Measurements from ENCODE around the gene IRS4. TPM values are rescaled to one million over a fixed set of nuclear protein-coding genes. Genes with fewer than 3 reads are reported as not detected.

IRS4 gene
- under 1 TPM in 1 of 3 donors, not detected in 2; 0.02 TPM for polyA plus RNA-seq

DNA sequence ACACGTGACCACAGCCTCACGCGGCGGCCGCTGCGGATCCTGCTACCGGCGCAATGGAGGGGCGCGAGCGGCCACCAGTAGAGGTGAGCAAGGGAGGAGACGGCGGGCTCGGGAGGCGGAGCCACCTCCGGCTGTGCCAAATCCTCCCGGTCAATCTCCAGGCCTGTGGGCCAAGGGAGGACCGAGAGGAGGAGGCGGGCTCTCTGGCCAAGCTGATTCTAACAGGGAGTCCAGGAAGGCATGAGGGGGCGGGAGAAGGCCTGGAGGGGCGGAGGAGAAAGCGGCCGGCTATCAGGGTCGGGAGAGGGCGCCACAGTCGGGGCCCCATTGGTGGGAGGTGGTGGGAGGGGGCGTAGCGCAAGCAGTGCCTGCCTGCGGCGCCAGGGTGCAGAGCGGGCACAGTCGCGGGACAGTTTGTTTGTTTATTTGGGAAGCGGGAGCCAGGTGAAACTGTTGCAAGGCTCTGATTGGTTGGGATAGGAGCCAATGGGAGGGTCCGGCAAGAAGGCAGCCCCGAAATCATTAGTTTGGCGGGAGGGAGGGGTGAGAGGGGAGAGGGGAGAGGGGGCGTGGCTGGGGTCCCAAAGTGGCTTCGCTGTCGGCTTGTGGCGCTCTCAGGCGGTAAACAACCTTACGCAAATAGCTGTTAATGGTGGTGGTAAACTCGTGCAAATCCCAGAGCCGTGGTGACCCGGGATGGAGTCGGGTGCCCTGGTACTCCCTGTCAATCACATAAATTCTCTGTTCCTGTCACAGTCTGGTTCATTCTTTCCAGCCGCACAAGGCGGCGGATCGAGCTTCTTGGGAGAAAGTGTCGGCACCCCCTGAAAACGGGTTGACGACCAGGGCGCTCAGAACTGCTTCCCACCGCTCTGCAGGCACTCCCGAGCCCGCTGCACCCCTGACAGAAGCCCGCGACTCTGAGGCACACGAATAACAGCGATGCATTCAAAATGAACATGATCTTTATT lies at the start of gene IRS4:
TSS of gene IRS4 (minus strand) at position 55 of the 971 bp plus-strand sequence.
- WGBS, 3 donors = 1 to 26% (median 4%) methylated on average over 34 to 61 of the region's 62 CpGs

DNA sequence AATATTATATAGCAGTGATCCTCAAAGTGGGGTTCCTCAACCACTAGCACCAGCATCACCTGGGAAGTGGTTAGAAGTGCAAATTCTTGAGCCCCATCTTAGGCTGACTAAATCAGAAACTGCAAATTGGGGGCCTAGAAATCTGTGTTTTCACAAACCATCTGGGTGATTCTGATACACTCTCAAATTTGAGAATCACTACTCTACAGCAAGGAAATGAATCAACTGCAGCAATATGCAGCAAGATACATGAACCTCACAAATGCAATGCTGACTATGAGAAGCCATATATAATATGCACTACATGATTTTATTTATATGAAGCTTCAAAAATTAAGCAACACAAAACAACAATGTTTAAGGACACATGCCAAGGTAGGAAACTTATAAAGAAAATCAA lies 36.2 kb upstream of the IRS4 start:
- H3K27ac ChIP-seq (ENCODE audit: low read depth, low read length) = no peak overlapping the region

More for the DNA sequence above, at the start of gene IRS4:
- H3K27ac ChIP-seq (ENCODE audit: low read depth, low read length) = no peak within 1 kb of the TSS

GRCh38 chrX:108763559-108763958 lies 27.2 kb upstream of the IRS4 start:
- WGBS, 3 donors = 64 to 75% (median 72%) methylated on average over 1 of the region's 1 CpG

DNA sequence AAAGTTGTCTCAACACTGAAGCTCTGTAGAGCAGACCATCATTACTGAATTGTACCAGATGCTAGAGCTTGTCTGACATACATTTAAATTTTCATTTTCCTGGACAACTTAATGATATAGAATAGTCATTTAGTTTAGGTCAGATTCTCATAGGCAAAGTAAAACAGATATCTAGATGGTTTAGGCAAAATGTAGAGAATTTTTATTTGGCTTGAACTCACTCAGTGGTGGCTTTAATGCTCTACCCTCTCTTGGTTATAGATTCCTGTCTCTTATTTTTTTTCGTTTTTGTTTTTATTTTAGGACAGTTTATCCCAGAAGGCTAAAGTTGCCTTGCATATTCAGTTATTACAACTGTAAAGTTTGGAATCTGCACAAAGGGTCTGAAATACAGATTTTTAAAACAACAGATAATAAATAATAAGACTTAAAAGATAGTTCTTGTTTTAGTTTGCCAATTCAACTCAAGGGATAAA lies 4.0 kb upstream of the IRS4 start:
- H3K27ac ChIP-seq (ENCODE audit: low read depth, low read length) = no peak overlapping the region
- WGBS, 3 donors = 42 to 65% (median 53%) methylated on average over 1 of the region's 1 CpG

More at GRCh38 chrX:108763559-108763958, 27.2 kb upstream of the IRS4 start:
- H3K27ac ChIP-seq (ENCODE audit: low read depth, low read length) = no peak overlapping the region

- 32 to 37% (median 34%) methylated on average over 5 of the region's 5 CpGs for WGBS, 3 donors
- no peak overlapping the region for H3K27ac ChIP-seq (ENCODE audit: low read depth, low read length)
Observed at GRCh38 chrX:108737754-108738153, 1.4 kb upstream of the IRS4 start.

DNA sequence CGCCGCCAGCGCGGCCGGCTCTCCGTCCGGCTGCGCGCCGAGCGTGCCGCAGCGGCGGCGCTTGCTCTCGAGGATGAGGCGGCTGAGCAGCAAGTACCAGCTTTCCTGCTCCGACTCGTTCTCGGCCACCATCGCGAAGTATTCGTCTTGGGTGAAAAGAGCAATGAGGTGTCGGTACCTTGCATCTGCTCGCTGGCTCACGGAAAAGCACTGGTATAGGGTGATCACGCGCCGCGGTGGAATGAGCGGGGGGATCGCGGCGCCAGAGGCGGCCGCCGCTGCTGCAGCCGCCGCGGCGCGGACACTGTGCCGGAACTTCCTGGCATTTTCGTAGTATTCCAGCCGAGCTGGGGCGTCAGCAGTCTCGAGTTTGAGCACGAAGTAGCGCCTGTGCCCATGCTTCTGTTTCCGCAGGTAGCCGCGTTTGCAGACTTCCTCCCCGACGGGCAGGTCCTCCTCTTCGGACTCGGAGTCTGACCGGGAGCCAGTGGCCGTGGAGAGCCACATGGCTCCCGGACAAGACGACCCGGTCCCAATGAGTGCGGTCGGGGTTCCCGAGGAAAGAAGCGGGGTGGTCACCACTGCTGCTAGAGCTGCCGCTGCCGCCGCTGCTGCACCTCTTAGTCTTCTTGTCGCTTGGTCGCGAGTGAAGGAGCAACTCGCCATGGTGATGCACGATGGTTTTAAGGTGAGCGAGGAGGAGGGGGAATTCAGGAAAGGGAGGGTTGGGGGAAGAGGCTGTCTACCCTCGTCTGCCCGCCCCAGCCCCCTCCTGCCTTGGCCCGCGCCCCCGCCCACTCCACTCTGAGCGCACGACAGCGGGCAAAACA lies 469 bp downstream of the IRS4 start:
- H3K27ac ChIP-seq (ENCODE audit: low read depth, low read length) = no peak overlapping the region
- WGBS, 3 donors = 0 to 27% (median 1%) methylated on average over 53 to 81 of the region's 82 CpGs

- no peak overlapping the region for H3K27ac ChIP-seq (ENCODE audit: low read depth, low read length)
- WGBS, 3 donors = 8 to 33% (median 8%) methylated on average over 31 to 36 of the region's 36 CpGs
Observed at GRCh38 chrX:108735091-108735678, 1.2 kb downstream of the IRS4 start.

DNA sequence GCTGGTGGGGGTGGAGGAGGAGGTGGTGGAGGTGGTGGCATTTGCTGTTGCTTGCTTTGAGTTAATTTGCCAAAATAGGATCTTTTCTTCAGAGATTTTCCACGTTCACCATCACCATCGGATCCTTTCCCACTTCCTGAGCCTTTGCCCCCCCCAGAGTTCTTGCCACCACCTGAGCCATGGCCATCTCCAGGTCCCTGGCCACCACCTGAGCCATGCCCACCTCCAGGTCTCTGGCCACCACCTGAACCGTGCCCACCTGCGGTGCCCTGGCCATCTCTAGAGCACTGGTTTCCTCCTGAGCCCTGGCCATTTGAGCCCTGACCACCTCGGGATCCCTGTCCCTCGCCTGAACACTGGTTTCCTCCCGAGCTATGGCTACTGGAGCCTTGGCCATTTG lies 1.9 kb downstream of the IRS4 start:
- WGBS, 3 donors = 64 to 72% (median 67%) methylated on average over 5 to 7 of the region's 7 CpGs
- H3K27ac ChIP-seq (ENCODE audit: low read depth, low read length) = no peak overlapping the region

- 6 to 20% (median 8%) methylated on average over 34 to 39 of the region's 39 CpGs for WGBS, 3 donors
- H3K27ac ChIP-seq (ENCODE audit: low read depth, low read length) = no peak overlapping the region
Observed at GRCh38 chrX:108732630-108733321, 3.6 kb downstream of the IRS4 start.

- 14 to 17% (median 17%) methylated on average over 2 of the region's 2 CpGs for WGBS, 3 donors
- H3K27ac ChIP-seq (ENCODE audit: low read depth, low read length) = no peak overlapping the region
Observed at GRCh38 chrX:108731153-108731552, 5.2 kb downstream of the IRS4 start.

DNA sequence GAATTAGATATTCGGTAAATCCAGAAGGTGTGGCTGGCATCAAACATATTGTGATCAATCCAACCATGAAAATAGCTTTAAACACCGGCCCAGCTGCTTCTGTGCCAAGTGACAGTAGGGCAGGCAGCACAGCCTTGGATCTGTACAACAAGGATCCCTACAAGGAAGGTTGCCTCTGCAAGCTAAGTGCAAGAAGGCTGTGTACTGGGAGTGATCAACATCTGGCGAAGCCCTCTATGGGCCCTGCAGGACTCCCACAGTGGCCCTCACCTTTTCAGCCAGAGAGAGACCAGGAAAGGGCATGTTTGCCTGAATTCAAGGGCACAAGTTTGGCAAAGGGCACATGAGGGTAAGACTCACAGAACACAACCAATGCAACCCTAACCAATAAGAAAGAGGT lies 9.6 kb downstream of the IRS4 start:
- 72 to 95% (median 92%) methylated on average over 3 of the region's 3 CpGs for WGBS, 3 donors
- no peak overlapping the region for H3K27ac ChIP-seq (ENCODE audit: low read depth, low read length)

DNA sequence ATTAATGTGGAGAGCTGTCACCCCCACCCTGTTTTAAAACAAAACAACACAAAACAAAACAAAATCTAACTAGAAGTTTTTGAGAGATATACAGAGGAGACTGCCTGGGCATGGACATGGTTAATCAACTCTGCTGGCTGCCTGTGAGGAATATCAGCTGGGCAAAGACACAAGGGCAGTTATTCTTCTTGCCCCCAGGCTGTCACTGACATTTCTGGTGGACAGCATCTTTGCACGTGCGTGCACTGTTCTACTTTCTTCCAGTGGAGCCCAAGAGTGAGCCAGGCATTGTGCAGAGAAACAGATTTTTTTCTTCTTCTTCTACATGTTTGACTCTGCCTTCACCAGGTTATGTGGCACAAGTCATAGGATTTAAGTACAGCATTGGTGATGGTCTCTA lies 13.8 kb downstream of the IRS4 start:
- no peak overlapping the region for H3K27ac ChIP-seq (ENCODE audit: low read depth, low read length)
- 55 to 66% (median 56%) methylated on average over 2 of the region's 2 CpGs for WGBS, 3 donors

- WGBS, 3 donors = 39 to 74% (median 69%) methylated on average over 1 of the region's 1 CpG
- no peak overlapping the region for H3K27ac ChIP-seq (ENCODE audit: low read depth, low read length)
Observed at GRCh38 chrX:108712886-108713285, 23.5 kb downstream of the IRS4 start.

DNA sequence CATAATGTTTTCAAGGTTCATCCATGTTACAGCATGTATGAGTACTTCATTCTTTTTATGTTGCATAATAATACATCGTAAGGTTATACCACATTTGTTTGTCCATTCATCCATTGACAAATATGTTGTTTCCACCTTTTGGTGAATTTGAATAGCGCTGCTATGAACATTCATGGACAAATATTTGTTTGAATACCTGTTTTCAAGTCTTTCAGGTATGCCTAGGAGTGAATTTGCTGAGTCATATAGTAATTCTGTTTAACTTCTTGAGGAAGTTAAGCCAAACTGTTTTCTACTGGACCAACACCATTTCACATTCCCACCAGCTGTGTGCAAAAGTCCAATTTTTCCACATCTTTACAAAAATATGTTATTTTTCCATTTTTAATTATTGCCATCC lies 31.5 kb downstream of the IRS4 start:
- 74 to 93% (median 83%) methylated on average over 2 of the region's 2 CpGs for WGBS, 3 donors
- H3K27ac ChIP-seq (ENCODE audit: low read depth, low read length) = no peak overlapping the region

- H3K27ac ChIP-seq (ENCODE audit: low read depth, low read length) = no peak overlapping the region
- 22 to 56% (median 31%) methylated on average over 1 of the region's 1 CpG for WGBS, 3 donors
Observed at GRCh38 chrX:108702530-108702929, 33.8 kb downstream of the IRS4 start.

GRCh38 chrX:108701633-108702032 lies 34.7 kb downstream of the IRS4 start:
- H3K27ac ChIP-seq (ENCODE audit: low read depth, low read length) = no peak overlapping the region
- 68 to 87% (median 71%) methylated on average over 2 of the region's 2 CpGs for WGBS, 3 donors

- no peak overlapping the region for H3K27ac ChIP-seq (ENCODE audit: low read depth, low read length)
- WGBS, 3 donors = 17 to 26% (median 25%) methylated on average over 1 of the region's 1 CpG
Observed at GRCh38 chrX:108699368-108699767, 37.0 kb downstream of the IRS4 start.

GRCh38 chrX:108696690-108697089 lies 39.7 kb downstream of the IRS4 start:
- 84 to 87% (median 85%) methylated on average over 3 of the region's 3 CpGs for WGBS, 3 donors

More at GRCh38 chrX:108696690-108697089, 39.7 kb downstream of the IRS4 start:
- H3K27ac ChIP-seq (ENCODE audit: low read depth, low read length) = no peak overlapping the region
